ENCODE measurements around the gene PRSS2. TPM values are rescaled to one million over a fixed set of nuclear protein-coding genes. Genes with fewer than 3 reads are reported as not detected.
A peak's percentile ranks its signal among the peaks of the same experiment; 100 is the strongest.

PRSS2 gene
- total RNA-seq, 1 donor from 2014 or later, result not detected

DNA sequence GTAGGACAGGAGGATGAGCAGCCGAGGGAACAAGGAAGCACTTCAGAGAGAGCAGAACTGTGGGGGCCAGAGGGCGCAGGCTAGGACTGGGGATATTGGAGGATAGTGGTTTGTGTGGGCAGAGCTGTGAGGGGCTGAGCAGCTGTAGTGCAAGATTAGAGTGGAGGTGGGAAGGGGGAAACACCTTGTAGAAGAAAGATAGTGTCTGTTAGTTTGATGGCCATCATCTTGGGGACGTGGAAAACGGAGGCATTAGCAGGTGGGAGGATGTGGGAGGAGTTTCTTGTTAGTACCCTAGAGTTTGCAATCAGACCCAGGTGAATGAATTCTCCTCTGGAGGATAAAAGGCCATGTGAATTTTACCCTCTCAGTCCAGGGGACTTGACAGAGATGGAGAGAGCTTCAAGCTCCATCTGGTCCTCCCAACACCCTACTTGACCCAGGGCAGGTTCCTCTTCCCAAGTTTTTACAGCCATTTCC is 34.0 kb downstream of the PRSS2 start:
- H3K4me3 ChIP-seq (ENCODE audit: low read depth, low read length), result no peak overlapping the region
- FAIRE-seq (no peak), DNase-seq (ENCODE audit: low read depth) (no peak)
- TF ChIP-seq, protein P1, sequence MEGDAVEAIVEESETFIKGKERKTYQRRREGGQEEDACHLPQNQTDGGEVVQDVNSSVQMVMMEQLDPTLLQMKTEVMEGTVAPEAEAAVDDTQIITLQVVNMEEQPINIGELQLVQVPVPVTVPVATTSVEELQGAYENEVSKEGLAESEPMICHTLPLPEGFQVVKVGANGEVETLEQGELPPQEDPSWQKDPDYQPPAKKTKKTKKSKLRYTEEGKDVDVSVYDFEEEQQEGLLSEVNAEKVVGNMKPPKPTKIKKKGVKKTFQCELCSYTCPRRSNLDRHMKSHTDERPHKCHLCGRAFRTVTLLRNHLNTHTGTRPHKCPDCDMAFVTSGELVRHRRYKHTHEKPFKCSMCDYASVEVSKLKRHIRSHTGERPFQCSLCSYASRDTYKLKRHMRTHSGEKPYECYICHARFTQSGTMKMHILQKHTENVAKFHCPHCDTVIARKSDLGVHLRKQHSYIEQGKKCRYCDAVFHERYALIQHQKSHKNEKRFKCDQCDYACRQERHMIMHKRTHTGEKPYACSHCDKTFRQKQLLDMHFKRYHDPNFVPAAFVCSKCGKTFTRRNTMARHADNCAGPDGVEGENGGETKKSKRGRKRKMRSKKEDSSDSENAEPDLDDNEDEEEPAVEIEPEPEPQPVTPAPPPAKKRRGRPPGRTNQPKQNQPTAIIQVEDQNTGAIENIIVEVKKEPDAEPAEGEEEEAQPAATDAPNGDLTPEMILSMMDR (IDR thresholded peaks at IDR 0.05; ENCODE audit: insufficient read depth, low read length, severe bottlenecking), result no peak
- H3K27me3 ChIP-seq (ENCODE audit: control insufficient read depth, insufficient read depth, low read length), result no peaks in the 10 kb centered on the region
- H3K36me3 ChIP-seq (ENCODE audit: control insufficient read depth, insufficient read depth, low read length), result no peaks in the 10 kb centered on the region

DNA sequence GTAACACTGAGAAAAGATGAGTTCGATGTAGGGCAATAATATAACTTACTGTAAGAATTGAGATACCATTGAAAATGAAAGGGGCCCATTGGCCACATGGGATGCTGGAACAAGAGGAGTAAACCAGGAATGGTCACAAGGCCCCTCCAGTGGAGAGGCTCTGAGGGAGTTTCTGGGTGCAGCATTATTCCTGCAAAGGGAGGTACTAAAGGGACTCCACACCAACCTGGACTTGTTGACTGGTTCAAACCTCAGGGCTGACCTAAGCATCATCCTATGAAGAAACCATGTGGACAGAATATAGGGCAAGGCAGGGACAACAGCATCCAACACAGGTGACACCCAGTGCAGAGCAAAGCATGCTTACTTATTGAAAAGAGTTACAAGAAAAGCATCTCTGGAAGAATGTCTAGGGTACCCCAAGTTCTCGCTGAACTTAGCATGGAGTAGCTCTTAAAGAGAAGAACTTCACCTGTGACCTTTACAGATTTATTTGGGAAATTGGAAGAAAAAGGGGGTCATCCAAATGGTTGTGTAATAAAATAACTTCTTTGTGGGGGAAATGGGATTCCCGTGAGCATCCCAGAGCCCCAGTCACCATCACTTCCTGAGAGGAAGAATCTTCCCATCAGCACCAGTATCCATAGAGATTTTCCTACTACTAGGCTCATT is 34.7 kb downstream of the PRSS2 start:
- DNase-seq (ENCODE audit: low read depth) (no peak), FAIRE-seq (no peak)
- Histone ChIP-seq H3K4me3 (ENCODE audit: low read depth, low read length) (no peak overlapping the region), H3K36me3 (ENCODE audit: control insufficient read depth, insufficient read depth, low read length) (no peaks in the 10 kb centered on the region), H3K27me3 (ENCODE audit: control insufficient read depth, insufficient read depth, low read length) (no peaks in the 10 kb centered on the region)
- TF ChIP-seq, protein P1 (IDR thresholded peaks at IDR 0.05; ENCODE audit: insufficient read depth, low read length, severe bottlenecking), result no peak

- FAIRE-seq (no peak), DNase-seq (ENCODE audit: low read depth) (no peak)
- no peaks in the 10 kb centered on the region for H3K36me3 ChIP-seq (ENCODE audit: control insufficient read depth, insufficient read depth, low read length)
- TF ChIP-seq, protein P1 (IDR thresholded peaks at IDR 0.05; ENCODE audit: insufficient read depth, low read length, severe bottlenecking), result no peak
- H3K4me3 ChIP-seq (ENCODE audit: low read depth, low read length), result no peak overlapping the region
- no peaks in the 10 kb centered on the region for H3K27me3 ChIP-seq (ENCODE audit: control insufficient read depth, insufficient read depth, low read length)
These were observed 35.2 kb downstream of the PRSS2 start for GRCh38 chr7:142806022-142806356.

DNA sequence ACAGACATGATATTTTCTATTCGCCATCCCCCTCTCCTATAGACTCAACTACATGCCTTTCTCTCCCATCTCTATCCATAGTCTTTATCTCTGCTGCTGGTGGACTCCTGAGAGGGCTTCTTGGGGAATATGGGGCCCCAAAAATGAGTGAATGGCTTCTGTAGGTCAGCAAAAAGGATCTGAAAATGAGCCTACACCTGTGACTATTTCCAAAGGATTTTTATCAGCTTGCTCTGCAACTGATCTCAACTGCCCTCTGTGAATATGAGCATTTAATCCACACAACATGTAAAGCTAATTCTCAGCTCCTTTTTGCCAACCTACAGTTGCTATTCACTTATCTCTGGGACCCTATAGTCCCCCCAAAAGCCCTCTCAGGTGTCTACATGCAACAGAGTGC is 36.2 kb downstream of the PRSS2 start:
- FAIRE-seq (no peak), DNase-seq (ENCODE audit: low read depth) (no peak)
- Histone ChIP-seq H3K36me3 (ENCODE audit: control insufficient read depth, insufficient read depth, low read length) (no peaks in the 10 kb centered on the region), H3K27me3 (ENCODE audit: control insufficient read depth, insufficient read depth, low read length) (no peaks in the 10 kb centered on the region), H3K4me3 (ENCODE audit: low read depth, low read length) (no peak overlapping the region)
- TF ChIP-seq, protein P1 (IDR thresholded peaks at IDR 0.05; ENCODE audit: insufficient read depth, low read length, severe bottlenecking), result no peak

GRCh38 chr7:142807855-142808460 is 37.2 kb downstream of the PRSS2 start:
- DNase-seq (ENCODE audit: low read depth), result peak; percentile 67
- no peak for FAIRE-seq

More at GRCh38 chr7:142807855-142808460, 37.2 kb downstream of the PRSS2 start:
- TF ChIP-seq, protein P1 (IDR thresholded peaks at IDR 0.05; ENCODE audit: insufficient read depth, low read length, severe bottlenecking), result no peak
- H3K4me3 ChIP-seq (ENCODE audit: low read depth, low read length), result no peak overlapping the region
- H3K27me3 ChIP-seq (ENCODE audit: control insufficient read depth, insufficient read depth, low read length), result no peaks in the 10 kb centered on the region
- no peaks in the 10 kb centered on the region for H3K36me3 ChIP-seq (ENCODE audit: control insufficient read depth, insufficient read depth, low read length)

All from bronchial epithelial cell (primary cell).